Hematopoietic multipotent progenitor cell (in vitro differentiated cells): Measurements from ENCODE around the gene FRMD4A. TPM values are rescaled to one million over a fixed set of nuclear protein-coding genes. Genes with fewer than 3 reads are reported as not detected.
A peak's percentile ranks its signal among the peaks of the same experiment; 100 is the strongest.
"Not testable (repeated sequence)": the region's sequence is repeated elsewhere in the genome, so short reads cannot be mapped to it uniquely, and the experiment has no call there.

Experiments
- DNase-seq, 3 donors: peaks; one replicate each; pipeline ENCODE4 v3.0.0-alpha.2; 2011 to 2015; ENCODE audit warnings: low read depth in 2 of 3, low spot score in 2 of 3
- total RNA-seq: library from RNA; depleted of rRNA; stranded (reverse); fragments of >200 nt; gene quantifications from one replicate; pipeline ENCODE4 v1.2.3, GENCODE V29; 2012

The FRMD4A gene
- total RNA-seq, 1 donor: 0.54 TPM

- no peak for DNase-seq
These were observed 614.3 kb downstream of the FRMD4A start for GRCh38 chr10:13716081-13717071.

GRCh38 chr10:13715596-13715995, 615.1 kb downstream of the FRMD4A start:
- DNase-seq: not testable (repeated sequence)

- DNase-seq: no peak
These were observed 615.6 kb downstream of the FRMD4A start for GRCh38 chr10:13715100-13715499.

- DNase-seq: peak in 2 of 3 donors; percentile 89 to 91
These were observed 617.7 kb downstream of the FRMD4A start for GRCh38 chr10:13712837-13713581.

GRCh38 chr10:13712476-13712836, 618.3 kb downstream of the FRMD4A start:
- DNase-seq: no peak

GRCh38 chr10:13711291-13711690, 619.4 kb downstream of the FRMD4A start:
- no peak for DNase-seq

GRCh38 chr10:13709931-13710650, 620.6 kb downstream of the FRMD4A start:
- no peak for DNase-seq

- DNase-seq: no peak
These were observed 622.3 kb downstream of the FRMD4A start for GRCh38 chr10:13708256-13708990.

GRCh38 chr10:13707156-13707881, 623.4 kb downstream of the FRMD4A start:
- peak in 2 of 3 donors; percentile 39 to 53 for DNase-seq

- no peak for DNase-seq
These were observed 624.1 kb downstream of the FRMD4A start for GRCh38 chr10:13706604-13707003.

- no peak for DNase-seq
These were observed 624.5 kb downstream of the FRMD4A start for GRCh38 chr10:13706175-13706574.

GRCh38 chr10:13705526-13706174, 625.1 kb downstream of the FRMD4A start:
- DNase-seq: no peak

- no peak for DNase-seq
These were observed 625.8 kb downstream of the FRMD4A start for GRCh38 chr10:13704964-13705363.

- no peak for DNase-seq
These were observed 626.7 kb downstream of the FRMD4A start for GRCh38 chr10:13703997-13704536.

GRCh38 chr10:13703101-13703818, 627.5 kb downstream of the FRMD4A start:
- DNase-seq: no peak

GRCh38 chr10:13701157-13701919, 629.4 kb downstream of the FRMD4A start:
- no peak for DNase-seq

GRCh38 chr10:13700473-13701144, 630.1 kb downstream of the FRMD4A start:
- DNase-seq: peak in 2 of 3 donors; percentile 73 to 90
